Osteoblast (primary cell): ENCODE measurements around the gene AGBL1. TPM values are rescaled to one million over a fixed set of nuclear protein-coding genes. Genes with fewer than 3 reads are reported as not detected.
"Not testable (repeated sequence)": the region's sequence is repeated elsewhere in the genome, so short reads cannot be mapped to it uniquely, and the experiment has no call there.

Experiments
- DNase-seq: peaks from one replicate; pipeline ENCODE4 v3.0.0; 2011; ENCODE audit warnings: low spot score, mixed read lengths; ENCODE audit not compliant: insufficient read length; ENCODE audit errors: missing footprints
- H2AFZ ChIP-seq: 2 replicates; pipeline ENCODE4 v1.6.0; 2011; ENCODE audit warnings: mild to moderate bottlenecking, low read length
- H3K27ac ChIP-seq: 2 replicates; pipeline ENCODE4 v1.5.1; 2011; ENCODE audit warnings: mild to moderate bottlenecking, low read depth, low read length, moderate library complexity
- H3K27me3 ChIP-seq: 2 replicates; pipeline ENCODE4 v1.6.0; 2012; ENCODE audit warnings: mild to moderate bottlenecking, control low read depth, inconsistent platforms, low read length, moderate library complexity; ENCODE audit not compliant: insufficient read depth
- H3K36me3 ChIP-seq: 2 replicates; pipeline ENCODE4 v1.5.1; 2011; ENCODE audit warnings: mild to moderate bottlenecking, low read length, control low read depth, moderate library complexity; ENCODE audit not compliant: insufficient read depth
- H3K4me1 ChIP-seq: 2 replicates; pipeline ENCODE4 v1.5.1; 2011; ENCODE audit warnings: mild to moderate bottlenecking, low read length, control low read depth, moderate library complexity; ENCODE audit not compliant: insufficient read depth
- H3K4me2 ChIP-seq: 2 replicates; pipeline ENCODE4 v1.6.0; 2011; ENCODE audit warnings: mild to moderate bottlenecking, low read length; ENCODE audit not compliant: insufficient read depth
- H3K4me3 ChIP-seq: fragments of 200-600 bp; sonication (generic); 3 replicates; pipeline ENCODE4 v1.5.1; 2012; ENCODE audit warnings: mild to moderate bottlenecking, low read length, inconsistent platforms; ENCODE audit not compliant: insufficient read depth
- H3K79me2 ChIP-seq: 2 replicates; pipeline ENCODE4 v1.6.0; 2012; ENCODE audit warnings: mild to moderate bottlenecking, low read length, control low read depth, inconsistent platforms; ENCODE audit not compliant: insufficient read depth
- H3K9me3 ChIP-seq: 2 replicates; pipeline ENCODE4 v1.5.1; 2011; ENCODE audit warnings: low read depth, low read length, control low read depth
- H4K20me1 ChIP-seq: 2 replicates; pipeline ENCODE4 v1.6.0; 2012; ENCODE audit warnings: mild to moderate bottlenecking, low read length, control low read depth; ENCODE audit not compliant: insufficient read depth
- total RNA-seq: library from RNA; depleted of rRNA; stranded (reverse); fragments of >200 nt; gene quantifications from 2 replicates; pipeline ENCODE4 v1.2.3, GENCODE V29; 2012
- TF ChIP-seq, protein P1 (sequence below): IDR thresholded peaks from 2 replicates; pipeline ENCODE4 v1.5.1; 2011; ENCODE audit warnings: mild to moderate bottlenecking, low read depth, low read length, moderate library complexity; ENCODE audit errors: extremely low read depth

Gene AGBL1
- total RNA-seq, 1 donor: not detected

DNA sequence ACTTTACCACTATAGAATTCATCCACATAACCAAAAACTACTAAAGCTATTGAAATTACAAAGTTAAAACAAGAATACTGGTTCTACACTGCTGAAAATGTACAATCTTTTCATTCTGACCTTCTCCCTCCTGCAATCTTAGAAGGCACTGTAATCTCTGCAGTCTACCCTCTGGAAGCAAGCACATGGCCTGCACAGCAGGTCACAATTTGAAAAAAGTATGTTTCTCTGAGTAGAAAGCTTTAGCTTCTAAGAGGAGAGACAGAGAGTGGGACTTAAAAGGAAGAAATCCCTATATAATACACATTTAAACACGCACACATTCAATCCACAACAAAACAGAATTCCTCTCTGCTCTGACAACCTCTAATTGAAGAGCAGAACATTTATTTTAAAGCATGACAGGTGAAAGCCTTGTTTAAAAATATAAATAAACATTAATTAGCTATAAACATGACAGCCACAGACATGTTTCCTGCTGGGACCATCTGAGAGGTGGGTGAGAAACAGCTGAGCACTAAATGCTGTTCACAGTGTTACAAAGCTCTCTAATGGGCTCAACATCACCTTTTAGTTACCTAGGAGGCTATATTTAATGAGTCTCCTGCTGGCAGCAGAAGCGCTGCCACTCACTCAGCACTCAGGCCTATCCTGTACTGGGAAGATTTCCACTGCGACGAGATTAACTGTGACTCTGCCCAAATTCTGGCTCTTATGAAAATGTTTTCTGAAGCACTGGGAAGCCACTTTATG lies 447.4 kb downstream of the AGBL1 start:
- Histone ChIP-seq H3K27me3 (no peaks in the 10 kb centered on the region), H2AFZ (no peak overlapping the region), H3K4me2 (no peak overlapping the region), H3K4me3 (no peak overlapping the region), H3K36me3 (no peaks in the 10 kb centered on the region), H3K79me2 (no peaks in the 10 kb centered on the region), H3K9me3 (no peaks in the 10 kb centered on the region), H3K27ac (no peak overlapping the region), H3K4me1 (no peaks in the 10 kb centered on the region), H4K20me1 (no peaks in the 10 kb centered on the region)
- TF ChIP-seq, protein P1, sequence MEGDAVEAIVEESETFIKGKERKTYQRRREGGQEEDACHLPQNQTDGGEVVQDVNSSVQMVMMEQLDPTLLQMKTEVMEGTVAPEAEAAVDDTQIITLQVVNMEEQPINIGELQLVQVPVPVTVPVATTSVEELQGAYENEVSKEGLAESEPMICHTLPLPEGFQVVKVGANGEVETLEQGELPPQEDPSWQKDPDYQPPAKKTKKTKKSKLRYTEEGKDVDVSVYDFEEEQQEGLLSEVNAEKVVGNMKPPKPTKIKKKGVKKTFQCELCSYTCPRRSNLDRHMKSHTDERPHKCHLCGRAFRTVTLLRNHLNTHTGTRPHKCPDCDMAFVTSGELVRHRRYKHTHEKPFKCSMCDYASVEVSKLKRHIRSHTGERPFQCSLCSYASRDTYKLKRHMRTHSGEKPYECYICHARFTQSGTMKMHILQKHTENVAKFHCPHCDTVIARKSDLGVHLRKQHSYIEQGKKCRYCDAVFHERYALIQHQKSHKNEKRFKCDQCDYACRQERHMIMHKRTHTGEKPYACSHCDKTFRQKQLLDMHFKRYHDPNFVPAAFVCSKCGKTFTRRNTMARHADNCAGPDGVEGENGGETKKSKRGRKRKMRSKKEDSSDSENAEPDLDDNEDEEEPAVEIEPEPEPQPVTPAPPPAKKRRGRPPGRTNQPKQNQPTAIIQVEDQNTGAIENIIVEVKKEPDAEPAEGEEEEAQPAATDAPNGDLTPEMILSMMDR: no peak
- DNase-seq: no peak

- not testable (repeated sequence) for DNase-seq, H4K20me1 ChIP-seq, H3K79me2 ChIP-seq, H2AFZ ChIP-seq, H3K27ac ChIP-seq, H3K27me3 ChIP-seq, H3K4me3 ChIP-seq, H3K4me1 ChIP-seq, H3K9me3 ChIP-seq, H3K36me3 ChIP-seq, H3K4me2 ChIP-seq
Observed at GRCh38 chr15:86528094-86528493, 448.4 kb downstream of the AGBL1 start.

GRCh38 chr15:86538141-86538540 lies 458.5 kb downstream of the AGBL1 start:
- H3K9me3 ChIP-seq: peaks cover 3% of the 10 kb centered on the region
- H3K79me2 ChIP-seq: no peaks in the 10 kb centered on the region
- H3K4me2 ChIP-seq: no peak overlapping the region
- no peaks in the 10 kb centered on the region for H3K27me3 ChIP-seq
- no peak overlapping the region for H3K27ac ChIP-seq
- no peaks in the 10 kb centered on the region for H3K36me3 ChIP-seq
- TF ChIP-seq, protein P1: no peak
- no peak for DNase-seq
- no peaks in the 10 kb centered on the region for H3K4me1 ChIP-seq
- H2AFZ ChIP-seq: no peak overlapping the region
- no peak overlapping the region for H3K4me3 ChIP-seq
- no peaks in the 10 kb centered on the region for H4K20me1 ChIP-seq

GRCh38 chr15:86540840-86541467 lies 461.3 kb downstream of the AGBL1 start:
- H4K20me1 ChIP-seq: no peaks in the 10 kb centered on the region

More at GRCh38 chr15:86540840-86541467, 461.3 kb downstream of the AGBL1 start:
- Histone ChIP-seq H3K4me3 (no peak overlapping the region), H2AFZ (no peak overlapping the region), H3K36me3 (no peaks in the 10 kb centered on the region), H3K27ac (no peak overlapping the region), H3K4me2 (no peak overlapping the region), H3K27me3 (no peaks in the 10 kb centered on the region), H3K9me3 (peaks cover 5% of the 10 kb centered on the region), H3K4me1 (no peaks in the 10 kb centered on the region), H3K79me2 (no peaks in the 10 kb centered on the region)
- TF ChIP-seq, protein P1: no peak
- DNase-seq: no peak
